ENCODE data around the gene ARHGAP25. TPM values are rescaled to one million over a fixed set of nuclear protein-coding genes. Genes with fewer than 3 reads are reported as not detected.

The ARHGAP25 gene
- total RNA-seq, 4 donors from 2014 or later, result 6.1 to 40.8 (median 11.7) TPM

GRCh38 chr2:68863996-68864395 lies 129.4 kb downstream of the ARHGAP25 start:
- no peak for ATAC-seq (ENCODE audit: low FRiP score)
- no peak for DNase-seq (ENCODE audit: low spot score)
- TF ChIP-seq CTCF (IDR thresholded peaks at IDR 0.05), result no peak

- no peak for TF ChIP-seq CTCF (IDR thresholded peaks at IDR 0.05)
- ATAC-seq (ENCODE audit: low FRiP score) (no peak), DNase-seq (ENCODE audit: low spot score) (no peak)
Measured at GRCh38 chr2:68865108-68865507, 130.5 kb downstream of the ARHGAP25 start.

- TF ChIP-seq CTCF (IDR thresholded peaks at IDR 0.05), result no peak
- ATAC-seq (ENCODE audit: low FRiP score) (no peak), DNase-seq (ENCODE audit: low spot score) (no peak)
Measured at GRCh38 chr2:68870215-68870614, 135.6 kb downstream of the ARHGAP25 start.

- ATAC-seq (ENCODE audit: low FRiP score) (no peak), DNase-seq (ENCODE audit: low spot score) (no peak)
- TF ChIP-seq CTCF (IDR thresholded peaks at IDR 0.05), result no peak
Measured at GRCh38 chr2:68871159-68871764, 136.7 kb downstream of the ARHGAP25 start, which contains the start of gene BMP10. BMP10 (minus strand) TSS chr2:68871397; CDS start chr2:68871358, 39 bp downstream.

Other genes starting within 250 kb of the ARHGAP25 start
- gene PROKR1, start 91.2 kb upstream of the ARHGAP25 start, total RNA-seq, result 1 to 10 TPM in 2 of 4 donors, under 1 TPM in 2; 0.46 to 3.6 (median 1.3) TPM
- not detected for gene BMP10, start 136.6 kb downstream of the ARHGAP25 start, total RNA-seq
- not detected for gene GKN2, start 218.1 kb downstream of the ARHGAP25 start, total RNA-seq
- gene GKN1, start 239.8 kb downstream of the ARHGAP25 start, total RNA-seq, result not detected

All from omental fat pad (tissue), 4 donors.